Measurements from ENCODE around the gene AOC1. TPM values are rescaled to one million over a fixed set of nuclear protein-coding genes. Genes with fewer than 3 reads are reported as not detected.

The AOC1 gene
- total RNA-seq, 1 experiment from 2014 or later = not detected

GRCh38 chr7:150824379-150825177, 27.7 kb upstream of the AOC1 start:
- Histone ChIP-seq H3K4me1 (ENCODE audit: insufficient read depth, low read length, poor library complexity, severe bottlenecking) (no peaks in the 10 kb centered on the region), H3K9me3 (ENCODE audit: low read depth, low read length, poor library complexity, severe bottlenecking) (no peaks in the 10 kb centered on the region), H3K27ac (ENCODE audit: low read depth, low read length, poor library complexity, severe bottlenecking) (no peak overlapping the region), H3K4me3 (ENCODE audit: low read depth, low read length, poor library complexity, severe bottlenecking) (no peak overlapping the region), H3K36me3 (ENCODE audit: insufficient read depth, low read length, poor library complexity, severe bottlenecking) (no peaks in the 10 kb centered on the region), H3K27me3 (replicated peaks; ENCODE audit: insufficient read depth, low read depth, low read length, poor library complexity) (no peaks in the 10 kb centered on the region)
- intact Hi-C loops (cut with micrococcal nuclease; ENCODE audit: unreplicated experiment) = no loop called here
- CTCF ChIA-PET = interaction anchor here (0.6 kb wide), 1 partner anchor 187 kb away, joined by 3 read pairs; no protein-coding TSS in a partner anchor
- no peak for DNase-seq (ENCODE audit: low spot score)
- POLR2A ChIA-PET (ENCODE audit: low non-redundant PET) = no interaction called here
- no TSS peak for BruUV-seq (replicated peaks)
- TF ChIP-seq CTCF (conservative IDR thresholded peaks at IDR 0.05; ENCODE audit: low read depth, low read length) (no peak), EZH2 (IDR thresholded peaks at IDR 0.05; ENCODE audit: borderline replicate concordance, low read depth, low read length, poor library complexity, severe bottlenecking) (no peak)

- H3K9me3 ChIP-seq (ENCODE audit: low read depth, low read length, poor library complexity, severe bottlenecking) = no peaks in the 10 kb centered on the region
- TF ChIP-seq EZH2 (IDR thresholded peaks at IDR 0.05; ENCODE audit: borderline replicate concordance, low read depth, low read length, poor library complexity, severe bottlenecking) (no peak), CTCF (conservative IDR thresholded peaks at IDR 0.05; ENCODE audit: low read depth, low read length) (no peak)
- intact Hi-C loops (cut with micrococcal nuclease; ENCODE audit: unreplicated experiment) = no loop called here
- ChIA-PET CTCF (no interaction called here), POLR2A (ENCODE audit: low non-redundant PET) (no interaction called here)
- H3K4me1 ChIP-seq (ENCODE audit: insufficient read depth, low read length, poor library complexity, severe bottlenecking) = no peaks in the 10 kb centered on the region
- no peaks in the 10 kb centered on the region for H3K36me3 ChIP-seq (ENCODE audit: insufficient read depth, low read length, poor library complexity, severe bottlenecking)
- no peaks in the 10 kb centered on the region for H3K27me3 ChIP-seq (replicated peaks; ENCODE audit: insufficient read depth, low read depth, low read length, poor library complexity)
- no peak for DNase-seq (ENCODE audit: low spot score)
- no TSS peak for BruUV-seq (replicated peaks)
- no peak overlapping the region for H3K27ac ChIP-seq (ENCODE audit: low read depth, low read length, poor library complexity, severe bottlenecking)
- no peak overlapping the region for H3K4me3 ChIP-seq (ENCODE audit: low read depth, low read length, poor library complexity, severe bottlenecking)
Measured at GRCh38 chr7:150826061-150826849, 26.1 kb upstream of the AOC1 start.

GRCh38 chr7:150828384-150828783, 23.9 kb upstream of the AOC1 start:
- no peaks in the 10 kb centered on the region for H3K27me3 ChIP-seq (replicated peaks; ENCODE audit: insufficient read depth, low read depth, low read length, poor library complexity)
- TF ChIP-seq EZH2 (IDR thresholded peaks at IDR 0.05; ENCODE audit: borderline replicate concordance, low read depth, low read length, poor library complexity, severe bottlenecking) = no peak
- TF ChIP-seq CTCF (conservative IDR thresholded peaks at IDR 0.05; ENCODE audit: low read depth, low read length) = no peak
- no peak for DNase-seq (ENCODE audit: low spot score)
- no peaks in the 10 kb centered on the region for H3K9me3 ChIP-seq (ENCODE audit: low read depth, low read length, poor library complexity, severe bottlenecking)
- no peak overlapping the region for H3K27ac ChIP-seq (ENCODE audit: low read depth, low read length, poor library complexity, severe bottlenecking)
- H3K4me1 ChIP-seq (ENCODE audit: insufficient read depth, low read length, poor library complexity, severe bottlenecking) = no peaks in the 10 kb centered on the region
- POLR2A ChIA-PET (ENCODE audit: low non-redundant PET) = no interaction called here
- BruUV-seq (replicated peaks) = no TSS peak
- CTCF ChIA-PET = no interaction called here
- intact Hi-C loops (cut with micrococcal nuclease; ENCODE audit: unreplicated experiment) = no loop called here
- no peaks in the 10 kb centered on the region for H3K36me3 ChIP-seq (ENCODE audit: insufficient read depth, low read length, poor library complexity, severe bottlenecking)
- no peak overlapping the region for H3K4me3 ChIP-seq (ENCODE audit: low read depth, low read length, poor library complexity, severe bottlenecking)

All from A673 (cell line).